Breast epithelium (tissue), 4 donors: ENCODE data around the gene CABLES1. TPM values are rescaled to one million over a fixed set of nuclear protein-coding genes. Genes with fewer than 3 reads are reported as not detected.

Experiments used
- DNase-seq, 2 donors: peaks; one replicate each; pipeline ENCODE4 v3.0.0-alpha.2; 2019; ENCODE audit warnings: low spot score in 2 of 2
- H3K27ac ChIP-seq, 2 donors: fragments of 200-600 bp; sonication (generic) in 1 of 2; one replicate each; pipeline ENCODE4 v1.5.1; 2016 to 2019; ENCODE audit warnings: mild to moderate bottlenecking in 1 of 2
- H3K27me3 ChIP-seq, 2 donors: fragments of 200-600 bp; sonication (generic) in 1 of 2; one replicate each; pipeline versions ENCODE4 v1.5.1 to v1.6.0; 2017 to 2019; ENCODE audit warnings: control low read depth in 1 of 2, mild to moderate bottlenecking in 1 of 2
- H3K36me3 ChIP-seq: fragments of 200-600 bp; one replicate; pipeline ENCODE4 v1.5.1; 2019
- H3K4me1 ChIP-seq, 2 donors: fragments of 200-600 bp; sonication (generic); one replicate each; pipeline ENCODE4 v1.5.1; 2016 to 2019; ENCODE audit warnings: control low read depth in 1 of 2
- H3K4me3 ChIP-seq, 3 donors: fragments of 200-600 bp; sonication (generic); 1 replicate in 2 of 3; 2 replicates in 1 of 3; pipeline ENCODE4 v1.5.1; 2016 to 2019; ENCODE audit warnings: mild to moderate bottlenecking in 3 of 3, moderate library complexity in 2 of 3
- H3K9me3 ChIP-seq, 2 donors: fragments of 200-600 bp; sonication (generic) in 1 of 2; one replicate each; pipeline ENCODE4 v1.5.1; 2016 to 2019; ENCODE audit warnings: control low read depth in 1 of 2
- CTCF ChIP-seq, 3 donors: fragments of 450-650 bp; IDR thresholded peaks; one replicate each; pipeline ENCODE4 v1.5.1; 2016 to 2017; ENCODE audit warnings: antibody characterized with exemption in 3 of 3, mild to moderate bottlenecking in 3 of 3, moderate library complexity in 3 of 3
- POLR2A ChIP-seq: fragments of 450-650 bp; IDR thresholded peaks from one replicate; pipeline ENCODE4 v1.6.1; 2016; ENCODE audit warnings: antibody characterized with exemption, mild to moderate bottlenecking, moderate library complexity
- POLR2AphosphoS5 ChIP-seq, 3 donors: sonication (generic); formaldehyde crosslinking; IDR thresholded peaks; one replicate each; pipeline ENCODE4 v1.6.1; 2017; ENCODE audit warnings: antibody characterized with exemption in 3 of 3
- intact Hi-C: fragments of 100-400 bp; cut with DNase I; formaldehyde crosslinking; loops from one replicate; pipeline ENCODE4 v1.15.1; 2023; ENCODE audit warnings: low total_unique reads
- total RNA-seq, 3 donors: library from RNA; depleted of rRNA; stranded (reverse); fragments of >200 nt; gene quantifications; one replicate each; pipeline ENCODE4 v1.1.0, GENCODE V29; 2016

The CABLES1 gene
- total RNA-seq, 3 donors from 2014 or later: 18.1 to 28.7 (median 22.3) TPM

- no peaks in the 10 kb centered on the region for H3K4me1 ChIP-seq
- intact Hi-C loops: no loop called here
- no peak overlapping the region for H3K4me3 ChIP-seq
- no peak for DNase-seq
- TF ChIP-seq POLR2AphosphoS5 (IDR thresholded peaks at IDR 0.05) (no peak), CTCF (IDR thresholded peaks at IDR 0.05) (no peak), POLR2A (no peak)
- no peaks in the 10 kb centered on the region for H3K36me3 ChIP-seq
- H3K9me3 ChIP-seq: peaks cover 8 to 11% of the 10 kb centered on the region in 2 donors
- H3K27me3 ChIP-seq: no peaks in the 10 kb centered on the region
- H3K27ac ChIP-seq: no peak overlapping the region
These were observed 134.6 kb downstream of the CABLES1 start for GRCh38 chr18:23269928-23270327.

- no peak overlapping the region for H3K4me3 ChIP-seq
- H3K36me3 ChIP-seq: no peaks in the 10 kb centered on the region
- intact Hi-C loops: no loop called here
- DNase-seq: no peak
- TF ChIP-seq POLR2A: no peak
- TF ChIP-seq POLR2AphosphoS5 (IDR thresholded peaks at IDR 0.05): no peak
- no peak for TF ChIP-seq CTCF (IDR thresholded peaks at IDR 0.05)
- H3K4me1 ChIP-seq: no peaks in the 10 kb centered on the region
- no peak overlapping the region for H3K27ac ChIP-seq
- peaks cover 8 to 11% of the 10 kb centered on the region in 2 donors for H3K9me3 ChIP-seq
- H3K27me3 ChIP-seq: no peaks in the 10 kb centered on the region
These were observed 135.8 kb downstream of the CABLES1 start for GRCh38 chr18:23270986-23271680.

- H3K4me1 ChIP-seq: no peaks in the 10 kb centered on the region
- H3K36me3 ChIP-seq: no peaks in the 10 kb centered on the region
- no peak for TF ChIP-seq CTCF (IDR thresholded peaks at IDR 0.05)
- TF ChIP-seq POLR2AphosphoS5 (IDR thresholded peaks at IDR 0.05): no peak
- no peak for TF ChIP-seq POLR2A
- H3K9me3 ChIP-seq: peaks cover 8 to 11% of the 10 kb centered on the region in 2 donors
- intact Hi-C loops: no loop called here
- no peaks in the 10 kb centered on the region for H3K27me3 ChIP-seq
- no peak for DNase-seq
- no peak overlapping the region for H3K4me3 ChIP-seq
- no peak overlapping the region for H3K27ac ChIP-seq
These were observed 137.4 kb downstream of the CABLES1 start for GRCh38 chr18:23272498-23273232.

- H3K4me3 ChIP-seq: no peak overlapping the region
- H3K27ac ChIP-seq: no peak overlapping the region
- no peaks in the 10 kb centered on the region for H3K4me1 ChIP-seq
- H3K9me3 ChIP-seq: peaks cover 8 to 11% of the 10 kb centered on the region in 2 donors
- H3K36me3 ChIP-seq: no peaks in the 10 kb centered on the region
- intact Hi-C loops: no loop called here
- no peaks in the 10 kb centered on the region for H3K27me3 ChIP-seq
- no peak for TF ChIP-seq CTCF (IDR thresholded peaks at IDR 0.05)
- no peak for TF ChIP-seq POLR2A
- TF ChIP-seq POLR2AphosphoS5 (IDR thresholded peaks at IDR 0.05): no peak
- no peak for DNase-seq
These were observed 138.2 kb downstream of the CABLES1 start for GRCh38 chr18:23273443-23273966.
